Measurements from ENCODE around the gene PCYT2. TPM values are rescaled to one million over a fixed set of nuclear protein-coding genes. Genes with fewer than 3 reads are reported as not detected.
A peak's percentile ranks its signal among the peaks of the same experiment; 100 is the strongest.

Gene PCYT2
- total and polyA plus RNA-seq, 10 of the 15 experiments (the other 5 are each of a cell fraction or from before 2014, with no cell fraction given): 0.63 to 72.0 (median 45.0) TPM

DNA sequence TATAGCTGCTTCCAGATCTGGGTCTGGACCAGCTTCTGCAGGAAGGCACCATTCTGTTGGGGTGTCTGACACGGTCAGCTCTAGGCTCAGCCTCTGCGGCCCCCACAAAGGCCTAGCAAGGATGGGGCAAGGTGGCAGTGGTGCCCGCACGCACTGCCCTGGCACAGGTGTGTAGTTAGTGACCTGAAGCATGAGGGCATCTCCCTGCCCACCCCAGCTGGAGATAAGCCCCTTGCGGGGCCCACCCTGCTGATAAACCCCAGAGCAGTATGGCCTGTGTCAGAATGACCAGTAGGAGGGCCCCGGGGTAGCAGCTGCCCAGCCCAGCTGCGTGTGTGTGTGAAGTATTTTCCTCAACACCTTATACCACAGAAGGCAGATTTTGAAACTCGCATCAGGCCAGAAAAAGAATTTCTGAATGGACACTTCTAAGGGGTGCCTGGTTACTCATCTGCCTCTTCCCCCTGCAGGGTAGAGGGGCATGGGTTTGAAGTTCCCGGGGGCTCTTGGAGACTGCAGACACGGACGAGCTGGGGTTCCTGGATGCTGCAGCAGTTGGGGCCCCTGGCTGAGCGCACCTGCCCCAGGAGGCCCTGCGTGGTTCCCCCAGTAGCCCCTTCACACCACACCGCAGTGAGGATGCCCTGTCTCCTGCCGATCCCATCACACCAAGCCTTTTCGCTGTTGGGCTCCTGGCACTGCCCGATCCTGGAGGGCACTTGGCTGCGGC is 44.6 kb downstream of the PCYT2 start (continued):
- TF ChIP-seq ZNF687 (IDR thresholded peaks at IDR 0.05) (0 out of 2 replicates have a peak, but pooled peaks have one; percentile 34), MEF2A (IDR thresholded peaks at IDR 0.05; ENCODE audit: insufficient read depth, low read depth, low read length) (no peak), IKZF2 (IDR thresholded peaks at IDR 0.05) (no peak; a peak in 1 of 4 replicates), CUX1 (IDR thresholded peaks at IDR 0.05; ENCODE audit: insufficient replicate concordance, low read depth, low read length) (peak; percentile 13), NBN (IDR thresholded peaks at IDR 0.05) (no peak), NR2C2 (IDR thresholded peaks at IDR 0.05; ENCODE audit: borderline replicate concordance, control insufficient read depth, insufficient read length, low read depth) (no peak), ZBED1 (IDR thresholded peaks at IDR 0.05; ENCODE audit: borderline replicate concordance) (0 out of 2 replicates have a peak, but pooled peaks have one; percentile 18), ZNF24 (IDR thresholded peaks at IDR 0.05) (no peak), CHD2 (IDR thresholded peaks at IDR 0.05; ENCODE audit: borderline replicate concordance, low read depth, low read length) (peak; percentile 24; the same call in 1 of the 2 replicates), POLR2AphosphoS5 (IDR thresholded peaks at IDR 0.05; ENCODE audit: low read length) (peak; percentile 77), E2F4 (IDR thresholded peaks at IDR 0.05; ENCODE audit: low read depth, low read length) (no peak)
- TF ChIP-seq, protein P1, sequence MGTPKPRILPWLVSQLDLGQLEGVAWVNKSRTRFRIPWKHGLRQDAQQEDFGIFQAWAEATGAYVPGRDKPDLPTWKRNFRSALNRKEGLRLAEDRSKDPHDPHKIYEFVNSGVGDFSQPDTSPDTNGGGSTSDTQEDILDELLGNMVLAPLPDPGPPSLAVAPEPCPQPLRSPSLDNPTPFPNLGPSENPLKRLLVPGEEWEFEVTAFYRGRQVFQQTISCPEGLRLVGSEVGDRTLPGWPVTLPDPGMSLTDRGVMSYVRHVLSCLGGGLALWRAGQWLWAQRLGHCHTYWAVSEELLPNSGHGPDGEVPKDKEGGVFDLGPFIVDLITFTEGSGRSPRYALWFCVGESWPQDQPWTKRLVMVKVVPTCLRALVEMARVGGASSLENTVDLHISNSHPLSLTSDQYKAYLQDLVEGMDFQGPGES (IDR thresholded peaks at IDR 0.05): no peak
- TF ChIP-seq, protein P2, sequence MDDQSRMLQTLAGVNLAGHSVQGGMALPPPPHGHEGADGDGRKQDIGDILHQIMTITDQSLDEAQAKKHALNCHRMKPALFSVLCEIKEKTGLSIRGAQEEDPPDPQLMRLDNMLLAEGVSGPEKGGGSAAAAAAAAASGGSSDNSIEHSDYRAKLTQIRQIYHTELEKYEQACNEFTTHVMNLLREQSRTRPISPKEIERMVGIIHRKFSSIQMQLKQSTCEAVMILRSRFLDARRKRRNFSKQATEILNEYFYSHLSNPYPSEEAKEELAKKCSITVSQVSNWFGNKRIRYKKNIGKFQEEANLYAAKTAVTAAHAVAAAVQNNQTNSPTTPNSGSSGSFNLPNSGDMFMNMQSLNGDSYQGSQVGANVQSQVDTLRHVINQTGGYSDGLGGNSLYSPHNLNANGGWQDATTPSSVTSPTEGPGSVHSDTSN (IDR thresholded peaks at IDR 0.05; ENCODE audit: insufficient replicate concordance, low read depth, low read length): peak; percentile 42
- TF ChIP-seq, protein P3, sequence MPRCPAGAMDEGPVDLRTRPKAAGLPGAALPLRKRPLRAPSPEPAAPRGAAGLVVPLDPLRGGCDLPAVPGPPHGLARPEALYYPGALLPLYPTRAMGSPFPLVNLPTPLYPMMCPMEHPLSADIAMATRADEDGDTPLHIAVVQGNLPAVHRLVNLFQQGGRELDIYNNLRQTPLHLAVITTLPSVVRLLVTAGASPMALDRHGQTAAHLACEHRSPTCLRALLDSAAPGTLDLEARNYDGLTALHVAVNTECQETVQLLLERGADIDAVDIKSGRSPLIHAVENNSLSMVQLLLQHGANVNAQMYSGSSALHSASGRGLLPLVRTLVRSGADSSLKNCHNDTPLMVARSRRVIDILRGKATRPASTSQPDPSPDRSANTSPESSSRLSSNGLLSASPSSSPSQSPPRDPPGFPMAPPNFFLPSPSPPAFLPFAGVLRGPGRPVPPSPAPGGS (IDR thresholded peaks at IDR 0.05; ENCODE audit: borderline replicate concordance, insufficient read depth, low read depth, low read length, poor library complexity, severe bottlenecking): peak; percentile 59

Measured in GM12878 (cell line).